ENCODE data around the gene IGSF9.

Gene IGSF9

DNA sequence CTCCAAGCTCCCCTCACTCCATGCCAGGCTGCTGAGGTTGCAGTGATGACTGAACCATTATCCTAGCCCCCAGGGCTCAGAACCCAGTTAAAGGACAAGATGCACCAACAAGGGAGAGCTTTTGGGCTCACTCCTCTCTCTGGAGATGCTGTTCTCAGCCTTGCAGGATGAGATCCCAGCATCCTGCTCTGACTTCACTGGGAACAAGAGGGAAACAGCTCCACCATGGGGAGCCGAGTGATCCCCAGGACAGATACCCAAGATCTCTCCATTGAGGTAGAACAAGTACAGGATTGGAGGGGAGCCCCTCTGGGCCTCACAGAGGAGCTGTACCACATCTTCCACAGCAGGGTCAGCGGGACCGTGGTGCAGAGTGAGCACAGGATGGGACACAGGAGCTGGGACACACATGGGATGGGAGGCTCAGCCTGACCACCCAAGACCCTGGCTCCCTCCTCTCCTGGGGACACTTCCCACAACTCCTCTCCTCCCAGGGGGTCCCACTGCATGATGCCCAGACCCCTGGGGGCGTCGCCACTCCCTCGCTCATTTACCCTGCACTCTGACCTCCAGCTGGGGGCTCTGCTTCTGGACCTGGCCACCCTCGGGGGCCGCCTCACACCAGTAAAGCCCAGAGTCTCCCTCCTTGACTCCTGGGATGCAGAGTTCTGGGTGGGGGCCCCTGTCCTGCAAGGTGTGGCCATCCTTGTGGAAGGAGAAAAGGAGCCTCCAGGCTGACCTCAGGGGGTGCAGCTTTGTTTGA is 27.2 kb upstream of the IGSF9 start:
- no peak for DNase-seq

DNA sequence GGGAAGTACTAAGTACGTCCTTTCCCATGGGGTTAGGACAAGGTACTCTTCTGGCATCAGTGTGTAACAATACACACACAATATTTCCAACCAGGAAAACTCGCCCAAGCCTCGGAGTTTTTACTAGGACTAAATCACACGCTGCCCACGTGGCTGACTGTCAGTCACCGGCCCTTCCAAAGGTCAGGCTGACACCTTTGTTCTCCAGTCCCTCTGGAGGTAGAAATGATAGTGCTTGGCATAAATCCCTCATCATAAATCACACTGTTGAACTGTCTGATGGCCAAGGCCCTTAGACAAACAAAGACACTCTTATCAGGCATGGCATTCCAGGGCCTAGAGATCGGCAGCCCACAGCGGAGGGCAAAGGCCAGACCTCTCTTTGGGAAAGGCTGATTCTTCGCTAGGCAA is 25.5 kb upstream of the IGSF9 start:
- no peak for DNase-seq

DNA sequence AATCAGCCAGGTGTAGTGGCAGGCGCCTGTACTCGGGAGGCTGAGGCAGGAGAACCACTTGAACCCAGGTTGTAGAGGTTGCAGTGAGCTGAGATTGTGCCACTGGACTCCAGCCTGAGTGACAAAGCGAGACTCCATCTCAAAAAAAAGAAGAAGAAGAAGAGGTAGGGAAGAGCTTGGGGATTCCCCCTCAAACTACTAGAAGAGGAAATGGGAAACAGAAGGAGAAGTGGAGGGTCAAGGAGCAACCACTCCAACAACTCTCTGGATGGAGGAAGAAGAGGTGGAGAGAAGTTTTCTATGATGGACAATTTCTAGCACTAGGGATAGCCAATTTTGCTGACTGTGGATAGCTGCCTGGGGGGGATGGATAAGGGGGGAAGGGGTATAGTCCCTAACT is 23.5 kb upstream of the IGSF9 start:
- no peak for DNase-seq

DNA sequence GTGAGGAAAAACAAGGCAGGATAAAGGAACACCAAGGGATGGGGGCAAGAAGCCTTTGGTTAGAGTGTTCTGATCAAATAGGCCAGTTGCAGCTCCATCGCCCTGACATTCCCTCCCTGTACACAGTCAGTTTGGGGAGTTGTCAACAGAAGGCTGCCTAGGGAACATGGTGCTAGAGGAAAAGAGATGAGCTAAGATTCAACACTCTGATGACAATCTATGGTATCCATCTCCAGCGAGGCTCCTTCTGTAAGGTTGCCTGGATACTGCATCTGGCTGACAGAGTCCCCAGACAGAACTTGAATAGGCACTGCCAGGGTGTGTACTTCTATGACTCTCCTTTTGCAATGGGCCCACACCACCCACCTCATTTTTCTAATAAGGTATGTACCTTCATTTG is 19.9 kb upstream of the IGSF9 start:
- no peak for DNase-seq

DNA sequence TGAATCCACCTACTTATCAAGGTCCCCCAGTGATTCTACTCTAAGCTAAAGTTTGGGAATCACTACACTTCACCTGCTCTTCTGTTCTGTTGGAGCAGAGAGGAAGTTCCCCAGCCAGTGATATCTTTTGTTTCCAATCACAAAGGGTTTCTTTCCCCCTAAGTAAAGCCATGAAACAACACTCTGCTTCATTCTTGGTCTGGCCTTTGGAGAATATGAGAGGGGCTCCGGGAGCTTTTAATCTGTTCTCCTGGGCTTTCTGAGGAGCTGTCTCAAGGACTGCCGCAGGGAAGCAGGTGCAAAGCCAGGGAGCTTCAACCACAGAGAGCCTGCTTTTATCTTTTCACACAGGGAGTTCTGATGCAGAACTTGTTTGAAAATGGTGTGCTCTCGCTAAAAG is 18.7 kb upstream of the IGSF9 start:
- DNase-seq, result no peak

DNA sequence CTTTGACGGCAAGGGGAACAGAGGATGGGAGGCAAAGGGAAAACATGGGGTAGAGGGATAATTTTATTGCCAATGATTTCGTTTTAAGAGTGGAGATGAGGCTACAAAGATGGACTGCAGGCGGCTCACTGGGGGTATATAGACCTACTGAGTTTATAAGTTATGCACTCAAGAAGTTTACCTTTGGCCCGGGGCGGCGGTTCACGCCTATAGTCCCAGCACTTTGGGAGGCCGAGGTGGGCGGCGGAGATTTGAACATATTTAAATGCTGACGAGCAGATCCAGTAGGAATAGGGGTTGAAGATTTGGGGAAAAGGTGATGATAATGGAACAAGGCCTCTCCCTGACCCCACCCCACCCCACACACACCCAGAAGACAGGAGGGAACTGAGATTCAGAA is 16.8 kb upstream of the IGSF9 start:
- DNase-seq, result no peak

DNA sequence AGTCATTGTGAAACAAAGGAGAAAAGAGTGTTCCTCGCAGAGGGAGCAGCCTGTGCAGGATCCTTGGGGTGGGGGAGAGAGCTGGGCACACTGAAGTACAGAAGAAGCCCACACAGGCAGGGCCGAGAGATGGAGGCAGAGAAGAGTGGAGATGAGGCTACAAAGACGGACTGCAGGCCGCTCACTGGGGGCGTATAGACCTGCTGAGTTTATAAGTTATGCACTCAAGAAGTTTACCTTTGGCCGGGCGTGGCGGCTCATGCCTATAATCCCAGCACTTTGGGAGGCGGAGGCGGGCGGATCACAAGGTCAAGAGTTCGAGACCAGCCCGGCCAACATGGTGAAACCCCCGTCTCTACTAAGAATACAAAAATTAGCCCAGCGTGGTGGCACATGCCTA is 16.2 kb upstream of the IGSF9 start:
- DNase-seq, result no peak

DNA sequence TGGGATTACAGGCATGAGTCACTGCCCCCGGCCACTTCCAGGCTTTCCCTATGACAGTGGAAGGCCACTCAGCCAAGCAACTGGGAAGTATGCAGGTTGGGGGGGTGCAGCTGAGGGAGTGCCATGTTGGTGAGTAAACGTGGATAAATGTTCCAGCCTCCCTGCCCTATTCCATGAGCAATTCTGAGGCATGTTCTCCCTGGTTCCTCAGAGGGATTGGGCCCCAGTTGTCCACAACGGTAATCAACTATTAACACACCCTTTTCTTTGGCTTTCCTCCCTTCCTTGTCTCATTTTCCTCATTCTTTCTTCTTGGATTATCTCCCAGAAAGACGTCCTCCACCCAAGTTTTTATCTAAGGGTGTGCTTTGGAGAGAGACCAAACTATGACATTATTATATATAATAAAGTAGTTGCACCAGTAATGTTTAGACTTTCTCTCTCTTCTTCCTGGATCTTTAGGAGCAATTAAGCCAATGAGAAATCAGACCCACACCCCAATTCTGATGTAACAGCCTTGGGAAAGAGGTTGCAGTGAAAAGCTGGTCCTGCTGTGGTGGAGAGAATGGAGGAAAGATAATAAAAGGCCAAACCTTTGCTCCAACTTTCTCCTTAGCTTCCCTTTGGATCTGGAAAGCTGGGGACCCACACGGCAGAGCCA is 15.4 kb upstream of the IGSF9 start:
- DNase-seq, result no peak

DNA sequence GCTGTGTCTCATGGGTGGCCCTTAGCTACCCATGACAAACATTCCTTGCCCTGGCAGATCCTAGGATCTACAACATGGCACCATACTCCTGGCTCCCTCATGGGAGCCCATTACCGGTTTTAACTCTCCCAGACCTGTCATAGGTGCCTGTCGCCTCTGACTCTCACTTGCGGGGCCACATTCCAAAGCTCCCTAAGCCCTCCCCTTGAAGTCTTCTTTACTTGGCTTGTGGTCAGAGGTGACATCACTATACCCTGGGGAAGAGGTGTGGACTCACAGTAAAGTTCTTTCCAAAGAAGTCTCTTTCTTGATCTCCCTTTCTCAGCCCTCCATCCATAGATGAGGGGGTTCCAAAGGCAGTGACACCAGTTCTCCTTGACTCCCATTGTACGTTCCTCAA is 14.0 kb upstream of the IGSF9 start:
- DNase-seq, result no peak

DNA sequence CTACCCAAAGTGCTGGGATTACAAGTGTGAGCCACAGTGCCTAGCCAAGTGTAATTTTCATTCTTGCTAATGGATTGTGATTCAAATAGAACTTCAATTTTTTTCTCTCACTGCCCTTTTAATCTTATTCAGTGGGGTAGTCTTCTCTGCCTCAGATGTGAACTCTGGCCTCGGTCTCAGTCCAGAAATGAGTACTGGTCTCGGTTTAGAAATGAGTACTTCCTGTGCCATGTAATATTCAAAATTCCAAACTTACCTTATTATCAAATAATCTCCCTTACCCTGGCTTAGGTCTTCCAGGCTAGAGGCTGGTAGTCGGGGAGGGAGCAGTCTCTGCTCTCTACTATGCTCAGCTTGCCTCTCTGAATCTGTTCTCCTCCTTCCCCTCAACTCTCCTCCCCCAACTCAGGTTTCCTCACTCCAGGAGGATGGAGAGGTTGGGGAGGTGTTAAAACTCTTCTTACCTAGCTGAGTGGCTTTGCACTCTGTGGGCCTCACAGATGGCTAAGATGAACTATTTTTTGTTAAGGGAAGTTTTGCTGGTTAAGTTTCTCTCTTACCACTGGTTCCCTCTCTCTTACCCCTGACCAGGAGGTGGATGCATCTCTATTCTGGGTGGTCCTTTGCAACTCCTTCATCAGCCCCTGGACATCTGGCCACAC is 13.4 kb upstream of the IGSF9 start:
- no peak for DNase-seq

DNA sequence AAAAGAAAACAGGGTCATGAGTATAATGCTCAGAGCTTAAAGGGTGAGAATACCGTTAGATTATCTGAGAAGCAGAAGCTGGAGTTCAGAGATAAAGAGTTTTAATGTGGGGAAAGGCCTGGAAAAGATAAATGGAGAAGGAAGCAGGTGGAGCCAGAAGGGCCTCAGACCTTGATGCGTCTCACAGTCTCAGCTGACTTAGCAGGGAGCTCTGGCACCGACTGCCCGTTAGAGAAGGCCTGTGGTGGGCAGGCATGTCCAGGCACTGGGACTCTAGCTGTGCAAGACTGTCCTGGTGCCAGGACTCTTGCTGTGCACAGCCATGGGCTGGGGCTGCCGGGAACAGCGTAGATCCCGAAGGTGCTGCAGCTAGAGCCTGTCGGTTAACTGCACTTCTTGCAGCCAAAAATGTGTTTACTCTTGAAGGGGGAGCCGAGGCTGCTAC is 12.4 kb upstream of the IGSF9 start:
- DNase-seq, result no peak

DNA sequence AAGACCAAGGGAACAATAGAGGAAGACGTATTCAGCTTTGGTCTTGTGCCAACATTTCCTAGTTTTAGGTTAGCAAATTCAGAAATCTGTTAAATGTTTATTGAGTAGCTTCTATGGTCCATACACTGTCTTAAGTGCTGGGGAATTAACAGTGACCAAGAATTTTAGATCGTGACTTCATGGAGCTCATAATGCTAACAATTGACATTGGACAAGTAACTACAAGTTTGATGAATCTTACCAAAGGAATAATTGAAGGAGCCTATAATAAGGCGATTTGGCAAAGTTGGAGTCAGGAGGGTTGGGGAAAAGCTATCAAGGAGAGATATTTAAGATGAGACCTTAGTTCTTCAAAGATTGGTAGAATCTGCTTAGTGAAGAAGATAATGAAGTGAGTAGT is 10.0 kb upstream of the IGSF9 start:
- DNase-seq, result no peak

DNA sequence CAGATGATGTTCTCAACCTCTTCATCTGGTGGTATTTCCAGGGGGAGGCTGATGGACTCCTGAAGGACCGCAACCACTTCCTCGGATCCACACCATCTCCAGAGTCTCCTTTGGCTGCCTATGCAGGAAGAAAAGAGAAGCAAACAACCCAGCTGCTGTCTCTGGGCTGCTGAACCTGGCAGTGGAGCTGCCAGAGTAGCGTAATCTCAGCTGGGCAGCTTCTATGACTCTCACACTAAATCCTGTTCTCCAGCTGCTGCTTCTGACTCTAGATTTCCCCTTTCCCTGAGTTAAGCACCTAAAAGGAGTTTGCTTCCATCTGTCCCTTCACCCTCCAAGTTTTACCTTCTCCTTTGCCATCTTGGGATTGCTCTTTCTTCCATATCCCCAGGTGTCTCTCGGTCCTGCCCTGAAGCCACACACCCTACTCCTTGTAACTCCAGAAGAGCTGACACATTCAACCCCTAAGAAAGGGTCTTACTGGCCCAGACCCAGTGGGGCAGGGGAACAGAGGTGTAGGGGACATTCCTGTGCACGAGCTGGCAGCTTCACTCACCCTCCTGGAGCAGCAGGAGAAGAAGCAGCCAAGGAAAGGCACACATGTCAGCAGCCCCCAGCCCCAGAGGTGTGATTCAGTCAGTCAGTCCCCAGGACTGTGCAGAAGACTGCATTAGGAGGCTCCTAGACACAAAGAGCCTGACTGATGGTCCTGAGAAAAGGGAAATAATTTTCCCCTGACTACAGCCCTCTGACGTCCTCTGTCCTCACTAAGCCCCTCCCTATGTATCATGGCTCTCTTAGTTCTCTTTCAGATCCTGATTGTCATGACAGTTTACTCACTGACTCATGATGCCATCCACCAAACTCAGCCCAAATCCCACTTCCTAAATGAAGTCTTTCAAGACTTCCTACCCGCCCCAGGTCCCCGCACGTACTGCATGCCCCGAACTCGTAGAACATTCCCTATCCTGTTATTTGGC is 8.4 kb upstream of the IGSF9 start, which contains the start of gene SLAMF9:
Gene SLAMF9 (minus strand): TSS at position 702 of the 980 bp plus-strand sequence. CDS start 100 bp downstream, at position 602.
- DNase-seq, result no peak

DNA sequence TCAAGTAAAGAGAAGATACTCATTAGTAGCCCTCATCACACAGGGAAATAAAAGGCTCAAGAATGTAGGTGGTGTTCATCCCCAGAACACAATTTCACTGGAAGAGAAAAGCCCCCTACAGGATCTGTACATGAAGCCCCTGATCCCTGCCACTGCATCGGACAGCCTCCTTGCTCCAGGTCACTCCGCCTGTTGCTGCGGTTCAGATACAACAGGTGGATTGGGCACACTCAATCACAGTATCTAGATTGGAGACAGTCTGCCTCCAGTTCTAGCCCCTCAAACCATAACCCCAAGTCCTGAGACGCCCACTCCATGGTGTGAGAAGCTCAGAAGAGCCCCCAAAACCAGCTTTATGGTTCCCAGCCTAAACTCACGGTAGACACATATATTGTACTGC is 7.5 kb upstream of the IGSF9 start:
- no peak for DNase-seq

DNA sequence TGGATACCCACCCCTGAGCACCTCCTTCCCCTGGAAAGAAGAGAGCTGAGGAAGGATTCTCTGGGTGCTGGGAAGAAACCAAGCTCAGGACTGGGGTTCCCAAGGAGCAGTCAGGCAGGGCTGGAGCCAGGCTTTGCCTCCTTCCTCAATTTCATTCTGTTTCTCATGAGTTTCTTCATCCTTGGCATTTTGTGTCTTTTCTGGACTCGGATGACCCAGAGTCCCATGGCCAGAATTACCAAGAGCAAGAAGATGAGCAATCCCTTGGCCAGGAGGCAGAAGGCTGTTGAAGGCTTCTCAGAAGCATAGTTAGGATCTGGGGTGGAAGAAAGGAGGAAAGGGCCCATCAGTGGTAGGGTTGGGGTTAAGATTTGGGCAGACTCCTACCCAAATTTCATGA is 6.1 kb upstream of the IGSF9 start:
- DNase-seq, result no peak

DNA sequence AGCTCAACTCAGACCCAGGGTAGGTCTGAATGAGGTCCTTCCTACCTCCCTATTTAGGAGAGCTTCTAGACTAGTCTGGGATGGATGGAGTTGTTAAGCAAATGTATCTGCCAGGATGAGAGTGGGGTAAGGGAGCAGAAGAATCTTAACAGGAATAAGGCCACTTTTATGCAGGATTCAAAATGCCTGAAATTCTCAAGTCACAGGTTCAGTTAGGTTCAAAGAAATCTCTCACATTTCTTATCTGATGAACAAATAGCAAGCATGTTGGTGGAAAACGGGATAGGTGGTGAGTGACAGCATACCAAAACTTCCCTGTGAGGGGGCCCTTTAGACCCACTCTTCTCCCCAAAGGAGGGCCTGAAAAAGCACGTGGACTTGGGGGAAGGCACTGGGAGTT is 5.6 kb upstream of the IGSF9 start:
- no peak for DNase-seq

DNA sequence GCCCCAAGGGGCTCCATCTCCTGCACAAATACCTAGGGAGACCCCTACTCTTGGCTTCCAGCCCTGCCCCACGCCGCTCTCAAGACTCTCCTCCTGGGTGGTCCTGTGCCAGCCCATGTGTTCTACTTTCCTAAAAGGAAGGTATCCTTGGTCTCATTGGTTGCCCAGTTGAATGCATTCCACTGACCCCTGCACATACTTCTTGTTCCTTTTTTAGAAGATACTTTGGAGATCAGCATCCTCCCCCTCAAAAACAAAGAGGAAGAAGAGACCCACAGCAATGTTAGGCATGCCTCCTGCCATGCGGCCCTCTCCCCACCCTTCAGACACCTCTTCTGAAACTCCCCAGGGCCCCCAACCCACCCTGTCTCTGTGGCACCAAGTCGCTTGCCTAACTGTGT is 4.6 kb upstream of the IGSF9 start:
- DNase-seq, result no peak

DNA sequence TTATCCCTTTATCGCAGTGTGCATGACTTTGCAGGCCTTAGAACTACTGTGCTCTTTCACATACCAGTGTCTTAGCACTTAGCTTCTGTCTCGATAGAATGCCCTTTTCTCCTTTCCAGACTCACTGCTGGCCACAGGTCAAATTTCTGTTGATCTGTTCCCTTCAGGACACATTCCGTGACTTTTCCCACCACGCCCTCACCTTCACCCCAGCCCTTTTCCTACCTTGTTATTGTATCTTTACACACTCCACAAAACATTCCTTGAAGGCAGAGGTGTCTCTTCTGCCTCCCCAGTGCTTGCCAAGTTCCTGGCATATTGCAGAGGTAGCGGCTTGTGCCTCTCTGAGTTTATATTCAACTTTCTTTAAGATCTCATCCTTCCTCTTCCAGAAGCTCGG is 3.7 kb upstream of the IGSF9 start:
- no peak for DNase-seq

DNA sequence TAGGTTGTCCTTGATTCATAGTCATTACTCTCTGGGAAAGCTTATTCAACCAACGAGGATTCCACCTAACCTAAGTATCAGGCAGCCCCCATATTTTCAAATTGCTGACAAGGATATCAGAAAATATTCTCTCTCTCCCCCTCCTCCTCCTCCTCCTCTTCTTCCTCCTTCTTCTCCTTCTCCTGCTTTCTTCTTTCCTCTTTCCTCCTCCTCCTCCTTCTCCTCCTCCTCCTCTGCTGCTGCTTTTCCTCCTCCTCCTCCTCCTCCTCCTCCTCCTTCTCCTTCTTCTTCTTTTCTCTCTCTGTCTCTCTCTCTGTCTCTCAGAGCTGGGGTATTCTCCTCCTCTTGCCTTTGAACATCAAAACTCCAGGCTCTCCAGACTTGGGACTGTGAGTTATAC is 2.5 kb upstream of the IGSF9 start:
- no peak for DNase-seq

DNA sequence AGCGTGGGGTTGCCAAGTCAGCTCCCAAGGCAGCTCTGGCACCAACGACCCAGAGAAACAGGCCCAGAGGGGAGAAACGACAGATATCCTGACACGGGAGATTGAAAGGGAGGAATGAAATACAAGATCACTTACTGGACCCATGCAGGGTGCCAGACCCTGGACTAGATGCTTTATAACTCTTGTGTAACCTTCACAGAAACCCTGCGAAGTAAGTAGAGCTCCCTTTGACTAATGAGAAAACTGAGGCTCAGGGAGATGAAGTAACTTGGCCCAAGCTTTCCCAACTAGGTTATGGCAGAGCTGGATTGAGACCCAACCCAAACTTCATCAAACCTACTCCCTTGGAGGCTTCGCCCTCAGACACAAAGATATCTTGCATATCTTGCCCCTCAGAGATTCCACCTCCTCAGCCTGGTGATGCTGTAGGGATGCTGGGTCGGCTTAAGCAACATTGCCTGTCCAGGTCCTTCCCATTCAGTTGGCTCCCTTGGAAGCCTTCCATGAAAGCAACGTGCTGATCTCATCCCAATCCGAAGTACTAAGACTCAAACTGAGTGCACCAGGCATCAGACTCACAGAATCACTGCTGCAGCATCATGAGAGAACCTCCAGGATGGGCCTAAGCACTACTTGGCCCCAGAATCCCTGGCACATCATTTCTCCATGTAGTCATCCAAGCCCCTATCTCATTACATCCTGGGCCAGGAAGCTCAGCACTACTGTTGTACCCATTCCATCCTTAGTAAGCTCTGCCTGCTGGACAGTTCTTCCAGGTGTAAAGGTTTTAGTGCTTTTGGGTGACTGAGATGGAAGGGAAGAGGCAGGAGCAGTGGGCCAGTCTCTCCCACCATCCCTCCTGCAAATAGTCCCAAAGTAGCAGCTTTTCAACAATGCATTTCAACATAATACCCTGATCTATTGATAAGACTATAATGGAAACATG is 1.1 kb upstream of the IGSF9 start:
- DNase-seq, result no peak

DNA sequence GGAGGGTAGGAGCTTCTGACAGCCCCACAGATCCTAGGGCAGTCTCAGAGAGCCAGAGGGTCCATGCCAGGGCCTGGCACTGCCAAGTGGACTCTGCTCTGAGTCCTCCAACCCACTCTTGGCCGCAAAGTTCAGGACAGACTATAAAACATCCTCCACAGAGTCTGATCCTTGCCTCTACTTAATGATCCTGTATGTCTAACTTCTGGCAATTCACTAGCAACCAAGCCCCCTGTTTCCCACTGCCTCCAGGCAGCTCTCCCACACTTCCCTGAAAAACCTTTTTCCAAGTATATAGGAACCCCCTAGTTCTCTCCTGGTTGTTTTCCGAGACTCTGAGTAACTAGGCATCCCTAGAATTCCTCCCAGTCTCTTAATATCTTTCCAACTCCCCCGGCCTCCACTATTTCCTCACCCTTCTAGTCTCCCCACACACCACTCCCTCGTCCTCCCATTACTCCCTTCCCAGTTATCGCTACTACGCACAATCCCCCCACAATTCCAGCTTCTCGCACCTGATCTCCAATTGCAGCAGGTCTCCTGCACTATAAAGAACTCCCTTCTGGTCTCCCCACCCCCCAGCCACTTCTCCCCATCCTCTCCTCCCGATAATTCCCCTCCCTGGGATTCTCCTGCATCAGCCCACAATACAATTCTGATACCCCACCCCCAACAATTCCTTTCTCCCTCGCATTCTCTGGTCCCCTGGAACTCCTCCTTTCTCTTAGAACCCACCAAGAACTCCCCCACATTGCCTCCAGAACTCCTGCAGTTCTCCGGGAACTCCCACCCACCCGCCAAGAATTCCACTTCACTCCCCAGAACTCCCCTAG is 574 bp downstream of the IGSF9 start:
- DNase-seq, result no peak
